ENCODE data around the gene MCTP1.

DNA sequence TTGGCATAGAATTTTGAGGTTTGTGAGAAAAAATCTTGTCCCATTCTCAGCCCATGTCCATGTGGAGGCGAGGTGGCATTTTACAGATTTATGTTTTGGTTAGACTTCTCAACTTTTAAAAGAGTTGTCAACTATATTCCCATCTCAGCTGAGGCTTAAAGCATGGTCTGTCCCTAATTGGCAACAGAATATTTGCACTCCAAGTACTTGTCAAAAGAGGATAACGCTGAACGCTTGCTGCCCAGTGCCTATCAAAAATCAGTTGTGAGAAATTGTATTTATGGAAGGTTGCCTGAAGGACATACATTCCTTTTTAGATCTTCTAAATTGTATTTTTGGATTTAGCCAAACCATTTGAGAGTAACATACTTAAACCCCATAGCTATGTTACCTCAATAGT, 464.4 kb downstream of the MCTP1 start:
- TF ChIP-seq CTCF (conservative IDR thresholded peaks at IDR 0.05) (no peak), ZFX (IDR thresholded peaks at IDR 0.05) (no peak)
